Astrocyte (in vitro differentiated cells and primary cell): ENCODE measurements around the gene LEPROT. TPM values are rescaled to one million over a fixed set of nuclear protein-coding genes. Genes with fewer than 3 reads are reported as not detected.
A peak's percentile ranks its signal among the peaks of the same experiment; 100 is the strongest.

Source experiments
- DNase-seq: peaks from one replicate; pipeline ENCODE4 v3.0.0-alpha.2; 2010; ENCODE audit warnings: low read depth
- FAIRE-seq: peaks from 2 replicates; lab custom pipeline; 2011; peaks lifted over from hg19 to GRCh38; lab: Jason Lieb, UNC
- H2AFZ ChIP-seq: 2 replicates; pipeline ENCODE4 v1.6.0; 2012; ENCODE audit warnings: low read depth, low read length, inconsistent platforms
- H3K27ac ChIP-seq: 2 replicates; pipeline ENCODE4 v1.5.1; 2011; ENCODE audit warnings: low read depth, low read length, inconsistent platforms
- H3K27me3 ChIP-seq: 2 replicates; pipeline ENCODE4 v1.6.0; 2011; ENCODE audit warnings: low read length, inconsistent platforms; ENCODE audit not compliant: insufficient read depth
- H3K36me3 ChIP-seq: 2 replicates; pipeline ENCODE4 v1.5.1; 2011; ENCODE audit warnings: low read length, inconsistent platforms; ENCODE audit not compliant: insufficient read depth
- H3K4me1 ChIP-seq: 2 replicates; pipeline ENCODE4 v1.5.1; 2011; ENCODE audit warnings: low read length, inconsistent platforms; ENCODE audit not compliant: insufficient read depth
- H3K4me2 ChIP-seq: 2 replicates; pipeline ENCODE4 v1.6.0; 2012; ENCODE audit warnings: low read length, inconsistent platforms
- H3K4me3 ChIP-seq: 2 replicates; pipeline ENCODE4 v1.5.1; 2011; ENCODE audit warnings: low read depth, mild to moderate bottlenecking, low read length, inconsistent platforms; ENCODE audit not compliant: insufficient read depth
- H3K79me2 ChIP-seq: 2 replicates; pipeline ENCODE4 v1.6.0; 2012; ENCODE audit warnings: mild to moderate bottlenecking, low read length, inconsistent platforms; ENCODE audit not compliant: insufficient read depth
- H3K9ac ChIP-seq: 2 replicates; pipeline ENCODE4 v1.6.0; 2012; ENCODE audit warnings: mild to moderate bottlenecking, low read length, inconsistent platforms
- H3K9me3 ChIP-seq: 2 replicates; pipeline ENCODE4 v1.5.1; 2012; ENCODE audit warnings: low read depth, mild to moderate bottlenecking, low read length, inconsistent platforms; ENCODE audit not compliant: insufficient read depth
- H4K20me1 ChIP-seq: 2 replicates; pipeline ENCODE4 v1.6.0; 2012; ENCODE audit warnings: low read length, inconsistent platforms; ENCODE audit not compliant: insufficient read depth
- H3K27ac Mint-ChIP-seq: one replicate; pipeline ENCODE4 v1.8.0; 2021; ENCODE audit warnings: mild to moderate bottlenecking, mixed read lengths; ENCODE audit not compliant: unreplicated experiment
- H3K27me3 Mint-ChIP-seq: one replicate; pipeline ENCODE4 v1.8.0; 2021; ENCODE audit warnings: low read depth, mixed read lengths; ENCODE audit not compliant: unreplicated experiment
- H3K36me3 Mint-ChIP-seq: one replicate; pipeline ENCODE4 v1.8.0; 2021; ENCODE audit warnings: low read depth, mixed read lengths; ENCODE audit not compliant: unreplicated experiment
- H3K4me1 Mint-ChIP-seq: one replicate; pipeline ENCODE4 v1.8.0; 2021; ENCODE audit warnings: low read depth, mixed read lengths; ENCODE audit not compliant: unreplicated experiment
- H3K4me3 Mint-ChIP-seq: one replicate; pipeline ENCODE4 v1.8.0; 2021; ENCODE audit warnings: mild to moderate bottlenecking, moderate library complexity, mixed read lengths; ENCODE audit not compliant: unreplicated experiment
- H3K9me3 Mint-ChIP-seq: one replicate; pipeline ENCODE4 v1.8.0; 2021; ENCODE audit warnings: mild to moderate bottlenecking, mixed read lengths; ENCODE audit not compliant: unreplicated experiment
- EZH2 ChIP-seq: IDR thresholded peaks from 2 replicates; pipeline ENCODE4 v1.6.1; 2012; ENCODE audit warnings: mild to moderate bottlenecking, low read length, inconsistent platforms; ENCODE audit not compliant: insufficient read depth
- total RNA-seq: library from RNA; stranded (reverse); gene quantifications from 2 replicates; pipeline ENCODE4 v1.2.1, GENCODE V29; 2021
- TF ChIP-seq, protein P1 (sequence below): IDR thresholded peaks from 2 replicates; pipeline ENCODE4 v1.5.1; 2011; ENCODE audit warnings: low read depth, mild to moderate bottlenecking, inconsistent platforms, low read length, moderate library complexity; ENCODE audit not compliant: insufficient read depth

The LEPROT gene
- total RNA-seq, 1 donor from 2014 or later, result 99.4 TPM

DNA sequence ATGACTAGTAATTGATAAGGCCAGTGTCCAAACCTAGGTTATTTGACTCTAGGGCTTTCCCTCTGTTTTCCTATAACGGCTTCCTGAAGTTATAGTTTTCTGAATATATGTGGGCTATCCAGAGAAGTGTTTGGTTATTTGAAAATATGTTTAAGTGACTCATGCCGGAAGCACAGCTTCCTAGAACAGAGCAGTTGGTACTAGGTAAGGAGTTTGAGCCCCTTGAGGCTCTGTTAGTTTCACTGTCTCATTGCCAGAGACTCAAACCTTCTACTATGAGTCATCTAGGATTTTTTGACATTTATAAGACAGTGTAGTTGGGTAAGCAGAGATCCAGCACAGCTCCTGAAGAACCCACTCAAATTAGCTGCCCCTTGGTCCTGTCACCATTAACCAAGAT is 27.1 kb upstream of the LEPROT start:
- Histone ChIP-seq H3K36me3 (no peaks in the 10 kb centered on the region), H3K4me1 (no peaks in the 10 kb centered on the region), H2AFZ (no peak overlapping the region), H3K4me3 (no peak overlapping the region), H3K9ac (no peak overlapping the region), H3K9me3 (no peaks in the 10 kb centered on the region), H3K27me3 (no peaks in the 10 kb centered on the region), H3K79me2 (no peaks in the 10 kb centered on the region), H3K4me2 (no peak overlapping the region), H4K20me1 (no peaks in the 10 kb centered on the region), H3K27ac (no peak overlapping the region)
- H3K27me3 Mint-ChIP-seq, result no peaks in the 10 kb centered on the region
- DNase-seq (peak; percentile 32), FAIRE-seq (no peak)
- TF ChIP-seq, protein P1, sequence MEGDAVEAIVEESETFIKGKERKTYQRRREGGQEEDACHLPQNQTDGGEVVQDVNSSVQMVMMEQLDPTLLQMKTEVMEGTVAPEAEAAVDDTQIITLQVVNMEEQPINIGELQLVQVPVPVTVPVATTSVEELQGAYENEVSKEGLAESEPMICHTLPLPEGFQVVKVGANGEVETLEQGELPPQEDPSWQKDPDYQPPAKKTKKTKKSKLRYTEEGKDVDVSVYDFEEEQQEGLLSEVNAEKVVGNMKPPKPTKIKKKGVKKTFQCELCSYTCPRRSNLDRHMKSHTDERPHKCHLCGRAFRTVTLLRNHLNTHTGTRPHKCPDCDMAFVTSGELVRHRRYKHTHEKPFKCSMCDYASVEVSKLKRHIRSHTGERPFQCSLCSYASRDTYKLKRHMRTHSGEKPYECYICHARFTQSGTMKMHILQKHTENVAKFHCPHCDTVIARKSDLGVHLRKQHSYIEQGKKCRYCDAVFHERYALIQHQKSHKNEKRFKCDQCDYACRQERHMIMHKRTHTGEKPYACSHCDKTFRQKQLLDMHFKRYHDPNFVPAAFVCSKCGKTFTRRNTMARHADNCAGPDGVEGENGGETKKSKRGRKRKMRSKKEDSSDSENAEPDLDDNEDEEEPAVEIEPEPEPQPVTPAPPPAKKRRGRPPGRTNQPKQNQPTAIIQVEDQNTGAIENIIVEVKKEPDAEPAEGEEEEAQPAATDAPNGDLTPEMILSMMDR, result no peak
- no peak for TF ChIP-seq EZH2
- H3K27ac Mint-ChIP-seq, result no peak overlapping the region
- H3K9me3 Mint-ChIP-seq, result no peaks in the 10 kb centered on the region
- no peaks in the 10 kb centered on the region for H3K36me3 Mint-ChIP-seq
- H3K4me3 Mint-ChIP-seq, result no peak overlapping the region
- H3K4me1 Mint-ChIP-seq, result peaks cover 9% of the 10 kb centered on the region

DNA sequence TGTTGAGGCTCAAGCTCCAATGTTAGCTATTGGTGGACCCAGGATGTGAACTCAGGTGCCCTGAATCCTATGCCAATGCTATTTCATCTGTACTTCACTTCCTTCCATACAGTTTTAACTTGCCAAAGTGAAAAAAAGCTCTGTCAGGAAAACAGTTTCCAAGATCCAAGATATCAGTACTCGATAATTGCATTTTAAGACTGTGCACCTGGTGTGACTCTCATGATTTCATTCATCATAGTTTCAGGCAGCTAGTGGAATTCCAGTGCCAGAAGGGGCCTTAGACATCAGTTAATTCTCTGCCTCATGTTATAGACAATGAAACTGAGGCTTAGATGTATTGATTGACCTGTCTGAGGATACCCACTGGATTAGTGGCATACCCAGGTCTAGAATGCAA is 26.5 kb upstream of the LEPROT start:
- Mint-ChIP-seq H3K4me1 (peaks cover 9% of the 10 kb centered on the region), H3K36me3 (no peaks in the 10 kb centered on the region)

More for the DNA sequence above, 26.5 kb upstream of the LEPROT start:
- Mint-ChIP-seq H3K9me3 (no peaks in the 10 kb centered on the region), H3K27ac (no peak overlapping the region), H3K4me3 (no peak overlapping the region), H3K27me3 (no peaks in the 10 kb centered on the region)
- Histone ChIP-seq H2AFZ (no peak overlapping the region), H3K79me2 (no peaks in the 10 kb centered on the region), H3K27me3 (no peaks in the 10 kb centered on the region), H4K20me1 (no peaks in the 10 kb centered on the region), H3K9me3 (no peaks in the 10 kb centered on the region), H3K27ac (no peak overlapping the region), H3K36me3 (no peaks in the 10 kb centered on the region), H3K4me3 (no peak overlapping the region), H3K9ac (no peak overlapping the region), H3K4me2 (no peak overlapping the region), H3K4me1 (no peaks in the 10 kb centered on the region)
- FAIRE-seq (no peak), DNase-seq (no peak)
- no peak for TF ChIP-seq EZH2
- TF ChIP-seq, protein P1, result no peak
